B cell (primary cell): ENCODE data around the gene ARHGAP6. TPM values are rescaled to one million over a fixed set of nuclear protein-coding genes. Genes with fewer than 3 reads are reported as not detected.

Experiments
- ATAC-seq: fragments of 200-7000 bp; cut with Tn5 transposase; one replicate; pipeline ENCODE4 v1.10.0; 2021; ENCODE audit warnings: low read depth, mild to moderate bottlenecking, moderate number of reproducible peaks, moderate library complexity
- CTCF ChIA-PET: fragments of 350-600 bp; sonication (Branson Sonifier 250); formaldehyde crosslinking; loops from one replicate; lab custom pipeline; 2021; ENCODE audit warnings: antibody characterized with exemption, inconsistent platforms; lab: Charles Lee
- POLR2A ChIA-PET: fragments of 350-600 bp; sonication (Branson Sonifier 250); formaldehyde crosslinking; loops from one replicate; lab custom pipeline; 2021; ENCODE audit warnings: antibody characterized with exemption; lab: Charles Lee
- DNase-seq: peaks from one replicate; pipeline ENCODE4 v3.0.0; 2013
- H2AFZ ChIP-seq: 2 replicates; pipeline ENCODE4 v1.6.1; 2012; ENCODE audit warnings: mild to moderate bottlenecking, low read depth, low read length; ENCODE audit not compliant: insufficient read depth, poor library complexity, severe bottlenecking
- H3K27ac ChIP-seq, 2 donors: 1 replicate in 1 of 2; 2 replicates in 1 of 2; pipeline ENCODE4 v1.5.1; 2012 to 2013; ENCODE audit warnings: low read length in 2 of 2, mild to moderate bottlenecking in 2 of 2, moderate library complexity in 1 of 2
- H3K27me3 ChIP-seq, 4 experiments: fragments of 200-600 bp in 1 of 4; sonication (generic) in 1 of 4; replicated peaks in 1 of 4; 1 replicate in 2 of 4; 2 replicates in 2 of 4; pipeline versions ENCODE4 v1.6.1 to v1.7.0; 2013 to 2016; ENCODE audit warnings: low read length in 3 of 4, mild to moderate bottlenecking in 2 of 4, mixed read lengths in 1 of 4, moderate library complexity in 1 of 4; ENCODE audit not compliant: insufficient read depth in 4 of 4, control insufficient read depth in 3 of 4; ENCODE audit errors: control extremely low read depth in 1 of 4
- H3K36me3 ChIP-seq, 2 experiments: replicated peaks in 1 of 2; 1 replicate in 1 of 2; 2 replicates in 1 of 2; pipeline versions ENCODE4 v1.6.1 to v1.7.1; 2013; ENCODE audit warnings: low read length in 1 of 2; ENCODE audit not compliant: insufficient read depth in 2 of 2, control insufficient read depth in 1 of 2; ENCODE audit errors: control extremely low read depth in 1 of 2, extremely low read depth in 1 of 2
- H3K4me1 ChIP-seq, 2 donors: fragments of 200-600 bp in 1 of 2; sonication (generic) in 1 of 2; 1 replicate in 1 of 2; 2 replicates in 1 of 2; pipeline versions ENCODE4 v1.5.1 to v1.6.1; 2013 to 2017; ENCODE audit warnings: low read length in 2 of 2; ENCODE audit not compliant: control insufficient read depth in 2 of 2, insufficient read depth in 2 of 2
- H3K4me2 ChIP-seq: replicated peaks from 2 replicates; pipeline ENCODE3; 2012; ENCODE audit warnings: mild to moderate bottlenecking, low read depth, low read length; ENCODE audit not compliant: poor library complexity, severe bottlenecking
- H3K4me3 ChIP-seq, 5 experiments: fragments of 200-600 bp in 1 of 5; sonication (generic) in 1 of 5; 1 replicate in 3 of 5; 2 replicates in 2 of 5; pipeline versions ENCODE4 v1.5.1 to v1.7.0; 2011 to 2016; ENCODE audit warnings: low read length in 4 of 5, mild to moderate bottlenecking in 4 of 5, low read depth in 2 of 5, control low read depth in 1 of 5, moderate library complexity in 1 of 5; ENCODE audit not compliant: insufficient read depth in 1 of 5; ENCODE audit errors: control extremely low read depth in 1 of 5, extremely low read depth in 1 of 5
- H3K79me2 ChIP-seq: fragments of 200-600 bp; sonication (generic); one replicate; pipeline ENCODE4 v1.6.0; 2016; ENCODE audit warnings: low read length; ENCODE audit not compliant: control insufficient read depth, insufficient read depth
- H3K9ac ChIP-seq: fragments of 200-600 bp; sonication (generic); 2 replicates; pipeline ENCODE4 v1.6.1; 2017; ENCODE audit warnings: mild to moderate bottlenecking, low read length, moderate library complexity
- H3K9me3 ChIP-seq, 3 donors: one replicate each; pipeline versions ENCODE4 v1.6.1 to v1.7.1; 2013; ENCODE audit warnings: low read length in 2 of 3; ENCODE audit not compliant: control insufficient read depth in 2 of 3, insufficient read depth in 1 of 3; ENCODE audit errors: control extremely low read depth in 1 of 3
- H4K20me1 ChIP-seq: 2 replicates; pipeline ENCODE4 v1.6.0; 2012; ENCODE audit warnings: mild to moderate bottlenecking, low read length; ENCODE audit not compliant: insufficient read depth, control insufficient read depth, poor library complexity, severe bottlenecking
- H3K27ac Mint-ChIP-seq: one replicate; pipeline ENCODE4 v1.8.0; 2021; ENCODE audit warnings: mixed read lengths
- H3K27me3 Mint-ChIP-seq: one replicate; pipeline ENCODE4 v1.8.0; 2021; ENCODE audit warnings: mixed read lengths
- H3K4me1 Mint-ChIP-seq: one replicate; pipeline ENCODE4 v1.8.0; 2021; ENCODE audit warnings: mixed read lengths
- H3K4me3 Mint-ChIP-seq: one replicate; pipeline ENCODE4 v1.8.0; 2021; ENCODE audit warnings: mixed read lengths
- H3K9me3 Mint-ChIP-seq: one replicate; pipeline ENCODE4 v1.8.0; 2022; ENCODE audit warnings: mixed read lengths; ENCODE audit not compliant: insufficient read depth
- EZH2 ChIP-seq: IDR thresholded peaks from 2 replicates; pipeline ENCODE4 v1.6.1; 2012; ENCODE audit warnings: borderline replicate concordance, low read depth, mild to moderate bottlenecking, moderate library complexity, low read length; ENCODE audit not compliant: insufficient read depth, poor library complexity, severe bottlenecking
- WGBS: methylation state at CpG from one replicate; pipeline ENCODE4 v1.1.5; 2013; ENCODE audit warnings: missing lambda C conversion rate; ENCODE audit not compliant: insufficient coverage; 5-methylcytosine and 5-hydroxymethylcytosine counted together
- intact Hi-C: fragments of 100-400 bp; cut with micrococcal nuclease; formaldehyde crosslinking; loops from one replicate; pipeline ENCODE4 v1.10.0; 2022
- polyA plus RNA-seq: library from polyadenylated mRNA; depleted of rRNA; stranded (reverse); fragments of >200 nt; gene quantifications from 2 replicates; pipeline ENCODE4 v1.2.3, GENCODE V29; 2012
- total RNA-seq, 2 donors: library from RNA; stranded (reverse); fragments of 120-200 nt in 1 of 2; gene quantifications; 1 replicate in 1 of 2; 2 replicates in 1 of 2; pipeline versions ENCODE4 v1.2.3 to v1.2.4, GENCODE V29; 2013 to 2022
- TF ChIP-seq, protein P1 (sequence below): fragments of 200-600 bp; IDR thresholded peaks from one replicate; pipeline ENCODE4 v1.8.0; 2022; ENCODE audit warnings: antibody characterized with exemption, mild to moderate bottlenecking

Gene ARHGAP6
- total and polyA plus RNA-seq, 2 donors (not counting 1 experiment from before 2014, with no cell fraction given), result 1.6 to 2.6 TPM

DNA sequence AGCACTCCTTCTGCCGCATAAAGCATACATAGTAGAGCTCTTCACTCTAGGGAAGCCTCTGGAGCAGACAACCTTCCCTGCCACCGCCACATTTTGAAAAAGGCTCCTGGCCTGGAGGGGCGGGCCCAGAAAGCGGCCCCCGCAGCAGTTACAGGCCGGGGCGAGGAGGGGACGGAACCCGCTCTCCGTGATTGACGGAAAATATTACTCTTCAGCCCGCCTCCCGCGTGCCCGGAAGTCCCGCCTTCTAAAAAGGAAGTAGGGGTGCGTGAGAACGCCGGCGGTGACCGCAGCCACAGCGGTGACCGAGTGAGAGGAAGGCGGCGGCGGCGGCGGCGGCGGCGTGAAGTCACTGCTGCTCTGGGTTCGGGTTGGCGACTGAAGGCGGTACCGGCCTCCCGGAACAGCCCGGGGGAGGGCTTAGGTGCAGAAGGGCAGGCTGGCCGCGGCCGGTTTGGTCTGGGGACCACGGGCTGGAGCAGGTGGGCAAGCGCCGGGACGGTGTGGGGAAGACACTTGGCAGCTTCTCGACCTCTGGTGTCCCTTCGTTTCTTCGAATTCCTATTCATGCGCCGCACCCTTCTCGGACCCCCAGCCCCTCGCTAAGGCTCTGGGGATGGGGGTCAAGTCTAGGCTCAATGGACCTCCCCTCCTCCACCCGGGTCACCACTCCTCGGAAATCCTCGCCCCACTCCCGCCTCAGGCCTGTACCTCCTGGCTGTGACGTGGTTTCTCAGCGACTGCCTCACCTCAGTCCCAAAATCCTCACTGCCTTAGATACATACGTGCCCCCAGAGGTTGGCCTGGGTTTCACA is 554.5 kb downstream of the ARHGAP6 start, which contains the start of gene HCCS:
TSS of gene HCCS (plus strand) at position 296 of the 815 bp plus-strand sequence. CDS start 729 bp downstream, outside the sequence.
- no peak for TF ChIP-seq EZH2
- TF ChIP-seq, protein P1, sequence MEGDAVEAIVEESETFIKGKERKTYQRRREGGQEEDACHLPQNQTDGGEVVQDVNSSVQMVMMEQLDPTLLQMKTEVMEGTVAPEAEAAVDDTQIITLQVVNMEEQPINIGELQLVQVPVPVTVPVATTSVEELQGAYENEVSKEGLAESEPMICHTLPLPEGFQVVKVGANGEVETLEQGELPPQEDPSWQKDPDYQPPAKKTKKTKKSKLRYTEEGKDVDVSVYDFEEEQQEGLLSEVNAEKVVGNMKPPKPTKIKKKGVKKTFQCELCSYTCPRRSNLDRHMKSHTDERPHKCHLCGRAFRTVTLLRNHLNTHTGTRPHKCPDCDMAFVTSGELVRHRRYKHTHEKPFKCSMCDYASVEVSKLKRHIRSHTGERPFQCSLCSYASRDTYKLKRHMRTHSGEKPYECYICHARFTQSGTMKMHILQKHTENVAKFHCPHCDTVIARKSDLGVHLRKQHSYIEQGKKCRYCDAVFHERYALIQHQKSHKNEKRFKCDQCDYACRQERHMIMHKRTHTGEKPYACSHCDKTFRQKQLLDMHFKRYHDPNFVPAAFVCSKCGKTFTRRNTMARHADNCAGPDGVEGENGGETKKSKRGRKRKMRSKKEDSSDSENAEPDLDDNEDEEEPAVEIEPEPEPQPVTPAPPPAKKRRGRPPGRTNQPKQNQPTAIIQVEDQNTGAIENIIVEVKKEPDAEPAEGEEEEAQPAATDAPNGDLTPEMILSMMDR, result no peak
- peaks cover 0 to 22% of the 10 kb centered on the region in 2 experiments for H3K36me3 ChIP-seq
- peak within 1 kb of the TSS; percentile 76 for H3K4me2 ChIP-seq
- Mint-ChIP-seq H3K27ac (peak within 1 kb of the TSS; percentile 95), H3K4me3 (no peak within 1 kb of the TSS), H3K9me3 (no peaks in the 10 kb centered on the region), H3K4me1 (peaks cover 36% of the 10 kb centered on the region), H3K27me3 (no peaks in the 10 kb centered on the region)
- H3K4me1 ChIP-seq, result peaks cover 18 to 34% of the 10 kb centered on the region in 2 donors
- POLR2A ChIA-PET, result interaction anchor here (1.1 kb wide), 1 partner anchor 913 kb away, joined by 3 read pairs; no protein-coding TSS in a partner anchor
- H3K27ac ChIP-seq, result peak within 1 kb of the TSS; percentile 93 to 96
- H3K4me3 ChIP-seq, result peak within 1 kb of the TSS; percentile 42 to 84 (median 75)
- CTCF ChIA-PET, result no interaction called here
- intact Hi-C loops, result loop anchor here (2.0 to 5.0 kb wide), 2 partner anchors 648 to 999 kb away; partner anchors contain the start of gene MSL3
- H3K9me3 ChIP-seq, result no peaks in the 10 kb centered on the region
- peak within 1 kb of the TSS; percentile 94 for H3K9ac ChIP-seq
- DNase-seq (peak; percentile 90), ATAC-seq (peak; percentile 82)
- H4K20me1 ChIP-seq, result no peaks in the 10 kb centered on the region
- peaks cover 7% of the 10 kb centered on the region for H3K79me2 ChIP-seq
- no peaks in the 10 kb centered on the region for H3K27me3 ChIP-seq
- 0% methylated on average over 33 of the region's 58 CpGs for WGBS
- peak within 1 kb of the TSS; percentile 68 for H2AFZ ChIP-seq

DNA sequence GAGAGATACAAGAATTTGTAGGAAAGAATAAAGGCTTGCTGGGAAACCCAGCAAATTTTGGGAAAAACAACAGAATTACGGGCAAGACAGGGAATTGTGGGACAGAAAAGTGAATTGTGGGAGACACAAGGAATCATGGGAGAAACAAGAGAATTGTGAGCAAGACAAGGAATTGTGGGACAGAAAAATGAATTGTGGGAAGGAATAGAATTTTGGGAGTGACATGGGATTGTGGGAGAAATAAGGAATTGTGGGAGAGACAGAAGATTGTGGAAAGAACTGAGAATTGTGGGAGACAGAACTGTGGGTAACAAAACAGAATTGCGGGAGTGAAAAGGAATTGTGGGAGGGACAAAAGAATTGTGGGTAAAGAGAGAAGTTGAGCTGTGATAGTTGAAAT is 555.8 kb downstream of the ARHGAP6 start:
- 94% methylated on average over 2 of the region's 2 CpGs for WGBS
- H3K4me1 Mint-ChIP-seq, result peaks cover 32% of the 10 kb centered on the region
- H3K4me1 ChIP-seq, result peaks cover 18 to 34% of the 10 kb centered on the region in 2 donors
- no peak overlapping the region for H3K9ac ChIP-seq
- H3K9me3 ChIP-seq, result no peaks in the 10 kb centered on the region
- H2AFZ ChIP-seq, result peak overlapping the region; percentile 68
- ATAC-seq, result no peak
- no peak overlapping the region for H3K27ac Mint-ChIP-seq
- no peak for DNase-seq
- no peak overlapping the region for H3K4me3 Mint-ChIP-seq
- peaks cover 0 to 9% of the 10 kb centered on the region in 2 experiments for H3K36me3 ChIP-seq
- H3K9me3 Mint-ChIP-seq, result no peaks in the 10 kb centered on the region
- no peaks in the 10 kb centered on the region for H4K20me1 ChIP-seq
- POLR2A ChIA-PET, result no interaction called here
- H3K27ac ChIP-seq, result no peak overlapping the region
- H3K27me3 ChIP-seq, result no peaks in the 10 kb centered on the region
- intact Hi-C loops, result loop anchor here (2.0 to 5.0 kb wide), 2 partner anchors 649 to 998 kb away; partner anchors contain the start of gene MSL3
- H3K27me3 Mint-ChIP-seq, result no peaks in the 10 kb centered on the region
- TF ChIP-seq, protein P1, result no peak
- no peak for TF ChIP-seq EZH2
- peaks cover 7% of the 10 kb centered on the region for H3K79me2 ChIP-seq
- CTCF ChIA-PET, result no interaction called here
- H3K4me2 ChIP-seq, result no peak overlapping the region
- H3K4me3 ChIP-seq, result no peak overlapping the region
